ENCODE results near the gene CNTN4.
"Not testable (repeated sequence)": the region's sequence is repeated elsewhere in the genome, so short reads cannot be mapped to it uniquely, and the experiment has no call there.

The CNTN4 gene

DNA sequence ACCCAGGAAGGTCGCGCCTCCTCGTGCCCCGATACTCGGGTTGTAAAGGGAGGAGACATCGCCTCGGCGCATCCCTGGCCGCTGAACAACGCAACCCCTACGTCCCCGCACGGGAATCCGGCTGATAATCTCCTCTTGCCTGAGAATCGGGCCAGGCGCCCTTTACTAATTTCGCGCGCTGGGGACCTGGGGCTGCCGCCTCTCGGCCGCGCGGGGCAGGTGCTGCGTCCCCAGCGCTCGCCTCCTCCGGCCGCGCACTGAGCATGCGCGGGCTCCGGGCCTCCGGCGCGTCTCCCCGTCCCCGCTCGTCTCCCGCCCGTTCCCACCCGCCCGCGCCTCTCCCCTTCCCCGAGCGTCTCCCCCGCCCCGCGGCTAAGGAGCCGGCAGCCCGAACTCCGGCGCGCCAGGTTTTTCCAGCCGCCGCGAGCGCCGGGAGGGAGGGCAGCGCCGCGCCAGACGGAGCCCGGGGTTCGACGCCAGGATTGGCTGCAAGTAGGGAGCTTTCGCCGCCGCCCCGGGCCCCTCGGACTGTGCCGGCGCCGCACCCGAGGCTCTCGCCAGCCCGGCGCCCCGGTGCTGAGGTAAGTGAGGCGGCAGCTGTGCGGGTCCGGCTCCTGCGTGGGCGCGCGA, at the start of gene CNTN4:
Gene CNTN4 (plus strand): TSS at position 469 of the 630 bp plus-strand sequence.
- DNase-seq = peak; percentile 18 to 96 (median 73)
- intact Hi-C loops (cut with DNase I) = no loop called here

DNA sequence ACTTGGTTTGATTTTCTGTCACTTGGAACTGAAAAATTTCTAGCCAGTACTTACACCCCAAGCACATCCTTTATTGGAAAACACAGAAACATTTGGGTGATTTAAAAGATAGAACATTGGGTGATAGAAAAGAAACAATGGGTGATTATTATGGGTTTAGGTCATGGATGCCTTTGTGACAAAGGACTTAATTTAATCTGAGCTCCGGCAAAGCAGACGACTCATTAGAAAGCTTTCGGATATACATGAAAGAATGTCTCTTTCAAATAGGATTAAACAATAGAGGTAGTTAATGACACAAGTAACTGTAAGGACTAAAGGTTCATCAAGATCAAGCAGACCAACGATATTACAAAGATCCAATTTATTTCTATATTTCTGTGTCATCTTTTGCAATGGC, 37.3 kb upstream of the CNTN4 start:
- intact Hi-C loops (cut with DNase I) = no loop called here
- no peak for DNase-seq

DNA sequence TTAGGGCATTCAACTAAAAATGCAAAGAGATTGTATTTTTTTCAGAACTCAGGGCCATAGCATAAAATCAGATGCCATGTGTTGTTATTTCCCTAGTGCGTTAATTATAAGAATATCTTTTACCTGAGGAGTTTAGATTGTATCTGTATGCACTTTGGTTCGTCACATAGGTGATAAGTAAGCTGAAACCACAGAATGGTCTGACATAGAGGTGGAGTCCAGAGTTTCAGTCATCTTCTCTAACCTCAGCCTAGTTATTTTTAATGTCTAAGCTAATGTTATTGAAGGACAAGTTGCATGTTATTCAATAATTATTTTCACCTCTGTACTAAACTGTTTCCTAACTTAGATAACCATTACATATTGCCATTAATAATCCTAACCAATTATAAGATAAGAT, 27.1 kb upstream of the CNTN4 start:
- intact Hi-C loops (cut with DNase I) = no loop called here
- DNase-seq = no peak

DNA sequence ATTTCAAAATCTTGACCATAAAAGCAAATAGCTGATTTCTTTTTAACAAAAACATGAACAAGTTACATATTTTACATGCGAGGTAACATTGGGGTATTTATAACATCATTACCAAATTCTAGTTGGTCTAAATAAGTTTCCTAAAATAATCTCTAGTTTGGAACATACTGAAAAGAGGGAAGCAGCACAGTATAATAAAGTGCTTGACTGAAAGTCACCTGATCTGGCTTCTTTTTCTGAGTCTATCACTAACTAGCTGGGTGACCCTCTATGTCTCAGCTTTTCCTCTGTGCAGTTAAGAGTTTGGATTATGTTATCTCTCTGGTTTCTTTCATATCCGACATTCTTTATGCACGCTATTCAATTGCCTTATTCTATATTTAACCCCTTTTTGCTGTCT, 19.8 kb upstream of the CNTN4 start:
- intact Hi-C loops (cut with DNase I) = no loop called here
- DNase-seq = no peak

DNA sequence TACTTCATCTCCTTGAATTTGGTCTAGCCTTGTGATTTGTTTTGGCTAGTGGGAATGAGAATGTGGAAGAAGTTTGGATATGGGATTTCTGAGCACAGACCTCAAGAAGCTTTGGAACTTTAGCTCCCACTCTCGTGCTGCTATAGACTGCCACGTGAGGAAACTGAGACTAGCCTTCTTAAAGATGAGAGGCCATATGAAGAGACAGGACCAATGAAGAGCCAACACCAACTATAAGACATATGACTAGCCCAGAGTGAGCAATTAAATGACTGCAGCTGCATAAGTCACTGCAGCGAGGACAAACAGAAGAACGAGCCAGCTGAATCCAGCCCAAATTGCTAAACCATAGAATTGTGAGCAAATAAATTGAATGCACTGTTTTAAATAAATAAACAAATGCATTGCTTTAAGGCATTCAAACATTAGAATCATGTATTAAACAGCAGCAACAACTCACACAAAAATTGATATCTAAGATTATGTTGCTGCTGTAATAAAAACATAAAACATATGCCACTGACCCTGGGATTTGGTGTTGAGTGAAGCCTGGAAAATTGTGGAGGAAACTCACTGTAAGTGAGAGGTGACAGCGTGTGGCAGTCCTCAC, 15.7 kb upstream of the CNTN4 start:
- no peak for DNase-seq
- intact Hi-C loops (cut with DNase I) = no loop called here

DNA sequence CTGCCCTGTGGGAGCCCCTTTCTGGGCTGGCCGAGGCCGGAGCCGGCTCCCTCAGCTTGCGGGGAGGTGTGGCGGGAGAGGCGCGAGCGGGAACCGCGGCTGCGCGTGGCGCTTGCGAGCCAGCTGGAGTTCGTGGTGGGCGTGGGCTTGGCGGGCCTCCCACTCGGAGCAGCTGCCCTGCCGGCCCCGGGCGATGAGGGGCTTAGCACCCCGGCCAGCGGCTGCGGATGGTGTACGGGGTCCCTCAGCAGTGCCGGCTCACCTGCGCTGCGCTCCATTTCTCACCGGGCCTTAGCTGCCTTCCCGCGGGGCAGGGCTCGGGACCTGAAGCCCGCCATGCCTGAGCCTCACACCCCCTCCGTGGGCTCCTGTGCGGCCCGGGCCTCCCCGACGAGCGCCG, 15.1 kb upstream of the CNTN4 start:
- peak in 2 of 10 donors; percentile 52 to 82 for DNase-seq
- intact Hi-C loops (cut with DNase I) = not testable (repeated sequence)

DNA sequence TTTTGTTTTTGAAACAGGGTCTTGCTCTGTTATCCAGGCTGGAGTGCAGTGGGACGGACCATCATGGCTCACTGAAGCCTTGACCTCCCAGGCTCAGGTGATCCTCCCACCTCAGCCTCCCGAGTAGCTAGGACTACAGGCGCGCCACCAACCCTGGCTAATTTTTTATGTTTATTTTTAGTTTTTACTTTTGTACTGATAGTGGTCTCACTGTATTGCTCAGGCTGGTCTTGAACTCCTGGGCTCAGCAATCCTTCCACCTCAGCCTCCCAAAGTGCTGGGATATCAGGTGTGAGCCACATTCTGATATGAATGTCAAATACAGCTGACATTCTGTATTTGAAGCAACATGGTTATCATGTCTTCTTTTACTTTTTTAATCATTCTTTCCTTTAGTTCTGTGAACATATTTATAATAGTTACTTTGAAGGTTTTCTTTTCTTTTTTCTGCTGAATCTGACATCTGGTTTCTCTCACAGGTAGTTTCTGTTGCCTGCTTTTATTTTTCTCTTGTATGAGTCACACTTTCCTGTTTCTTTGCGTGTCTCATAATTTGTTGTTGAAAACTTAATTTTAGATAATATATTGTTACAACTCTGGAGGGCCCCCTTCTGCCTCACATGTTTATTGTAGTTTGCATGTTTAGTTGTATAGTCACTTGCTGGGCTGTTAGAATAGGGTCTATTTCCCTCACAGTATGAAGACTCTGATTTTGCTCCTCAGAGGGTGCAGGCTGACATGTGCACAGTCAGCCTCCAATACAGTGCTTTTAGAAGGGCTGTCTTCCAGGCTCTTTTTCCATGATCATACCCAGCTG, 8.4 kb upstream of the CNTN4 start:
- intact Hi-C loops (cut with DNase I) = no loop called here
- no peak for DNase-seq

DNA sequence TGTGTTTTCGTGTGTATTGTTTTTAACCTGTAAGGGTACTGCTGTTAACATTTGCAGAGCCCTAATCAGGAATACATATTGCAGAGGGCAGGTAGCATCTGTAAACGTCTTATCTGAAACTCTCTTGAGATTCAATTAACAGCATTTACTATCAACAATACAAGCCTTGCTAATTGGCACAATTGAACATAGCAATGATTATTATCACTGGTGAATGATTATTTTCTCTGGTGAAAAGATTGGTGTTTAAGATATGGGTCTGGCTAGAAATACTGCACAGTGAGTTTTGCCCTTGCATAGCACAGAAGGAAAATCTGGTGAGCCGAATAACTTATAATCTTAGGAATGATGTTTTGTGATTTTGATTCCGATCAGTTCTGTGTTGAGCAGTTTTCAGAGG, 5.9 kb upstream of the CNTN4 start:
- intact Hi-C loops (cut with DNase I) = no loop called here
- no peak for DNase-seq

DNA sequence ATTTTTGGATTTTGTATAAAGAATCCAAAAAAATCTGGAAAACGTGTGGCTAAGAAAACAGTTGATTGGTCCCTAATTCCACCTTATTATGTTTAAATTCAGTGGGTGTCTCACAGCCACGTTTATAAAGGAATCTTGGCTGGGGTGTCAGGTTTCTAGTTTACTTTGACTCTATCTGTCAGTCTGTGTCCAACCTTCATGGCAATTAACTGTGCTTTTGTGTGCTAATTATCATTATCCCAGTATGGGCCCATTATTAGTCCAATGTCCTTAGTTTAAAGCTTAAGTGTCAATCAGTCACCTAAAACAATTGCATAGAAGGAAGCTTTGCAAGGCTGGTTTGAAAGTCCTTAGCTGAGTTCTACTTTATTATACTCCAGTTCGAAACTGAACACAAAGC, 3.7 kb upstream of the CNTN4 start:
- no peak for DNase-seq

DNA sequence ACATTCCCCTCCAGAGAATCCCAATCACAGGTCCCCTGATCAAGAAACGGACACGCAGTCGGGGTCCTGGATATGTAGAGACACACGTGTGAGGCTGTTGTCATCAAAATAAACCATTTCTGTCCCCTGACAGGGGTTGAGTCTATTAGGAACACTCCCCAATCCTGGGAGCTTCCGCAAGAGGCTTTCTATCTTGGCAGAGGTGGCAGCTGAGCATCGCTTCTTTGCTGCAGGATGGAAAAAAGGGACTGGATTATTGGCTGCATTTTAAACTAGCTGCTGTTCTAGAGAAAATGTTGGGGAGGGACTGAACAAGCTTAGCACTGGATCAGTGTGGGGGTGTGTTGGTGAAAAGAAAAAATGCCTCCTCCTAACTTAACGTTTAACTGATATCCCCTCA, 2.5 kb upstream of the CNTN4 start:
- intact Hi-C loops (cut with DNase I) = no loop called here
- peak in 6 of 10 donors; percentile 22 to 84 (median 45) for DNase-seq

More for the DNA sequence above, 3.7 kb upstream of the CNTN4 start:
- intact Hi-C loops (cut with DNase I) = no loop called here

DNA sequence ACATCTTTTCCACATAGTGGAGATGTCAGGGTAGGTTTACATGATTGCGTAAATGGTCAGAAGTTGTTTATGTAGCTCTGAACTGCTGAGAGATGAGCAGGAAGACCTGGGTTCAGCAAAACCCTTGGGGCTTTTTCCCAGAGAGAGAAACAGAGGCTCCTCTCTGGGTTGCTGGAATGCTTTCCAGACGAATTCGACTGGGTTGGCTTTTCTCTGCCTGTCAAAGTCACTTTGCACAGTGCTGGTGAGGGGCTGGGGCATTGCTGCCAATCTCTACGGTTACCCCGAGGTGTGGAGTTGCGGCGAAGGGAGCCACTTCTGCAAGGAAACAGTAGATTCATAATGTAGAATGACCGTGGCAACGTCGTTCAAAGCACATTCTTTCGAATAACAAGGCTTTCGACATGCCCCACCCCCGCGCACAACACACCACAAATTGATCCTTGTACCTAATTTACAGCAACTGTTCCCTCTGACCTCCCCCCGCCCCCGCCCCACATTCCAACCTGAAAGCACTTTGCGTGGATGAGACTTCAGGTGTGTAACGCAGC, 950 bp upstream of the CNTN4 start:
- DNase-seq = peak in 7 of 10 donors; percentile 12 to 76 (median 32)
- intact Hi-C loops (cut with DNase I) = no loop called here

DNA sequence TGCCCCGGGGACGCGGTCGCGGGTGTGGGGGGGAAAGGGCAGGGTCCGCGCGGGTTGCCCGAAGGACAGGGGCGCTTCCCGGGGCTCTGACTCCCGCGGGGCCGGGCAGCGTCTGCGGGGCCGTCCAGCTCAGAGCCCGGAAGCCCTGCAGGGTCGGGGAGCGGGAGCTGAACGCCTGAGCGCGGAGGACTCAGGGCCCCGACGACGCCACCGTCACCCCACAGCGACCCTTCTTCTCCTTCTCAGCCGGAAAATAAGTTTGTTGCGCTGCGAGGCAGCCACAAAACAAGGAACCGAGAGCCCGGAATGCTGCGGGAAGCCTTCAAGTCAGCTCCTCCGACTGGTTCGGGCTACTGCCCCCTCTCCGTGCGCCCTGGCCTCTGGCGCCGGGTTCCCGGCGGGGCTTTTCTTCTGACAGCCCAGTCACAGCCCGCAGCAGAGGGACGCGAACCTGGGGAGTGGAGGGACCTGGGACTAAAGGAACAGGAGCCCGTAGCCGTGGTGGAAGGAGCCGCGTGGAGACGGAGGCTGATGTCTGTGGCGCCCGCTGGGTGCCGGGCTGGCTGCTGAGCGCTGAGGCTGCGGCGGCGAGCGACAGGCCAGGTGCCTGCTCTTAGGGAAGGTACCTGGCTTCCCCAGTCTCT, 484 bp downstream of the CNTN4 start:
- DNase-seq = peak in 9 of 10 donors; percentile 11 to 89 (median 35)

DNA sequence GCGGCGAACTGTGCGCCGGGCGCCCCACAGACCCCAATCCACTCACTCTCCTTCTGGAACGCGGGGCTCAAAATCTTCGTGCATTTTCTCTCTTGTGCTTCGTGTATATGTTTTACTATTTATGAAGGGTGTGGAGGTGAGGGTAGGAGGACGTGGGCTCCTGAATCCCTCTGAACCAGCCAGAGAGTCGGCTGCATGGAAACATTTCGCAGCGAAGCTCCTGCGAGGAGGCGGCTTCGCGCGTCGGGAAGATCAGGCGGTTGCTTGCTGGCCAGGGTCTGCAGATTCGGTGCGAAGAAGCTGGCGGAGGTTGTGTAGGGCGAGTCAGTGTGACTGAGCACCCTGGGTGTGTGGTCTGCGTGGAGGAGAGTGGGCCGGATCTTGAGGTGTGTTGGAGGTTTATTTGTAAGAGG, 1.1 kb downstream of the CNTN4 start:
- DNase-seq = peak in 7 of 10 donors; percentile 17 to 90 (median 34)
- intact Hi-C loops (cut with DNase I) = no loop called here

More for the DNA sequence above, 484 bp downstream of the CNTN4 start:
- intact Hi-C loops (cut with DNase I) = no loop called here

DNA sequence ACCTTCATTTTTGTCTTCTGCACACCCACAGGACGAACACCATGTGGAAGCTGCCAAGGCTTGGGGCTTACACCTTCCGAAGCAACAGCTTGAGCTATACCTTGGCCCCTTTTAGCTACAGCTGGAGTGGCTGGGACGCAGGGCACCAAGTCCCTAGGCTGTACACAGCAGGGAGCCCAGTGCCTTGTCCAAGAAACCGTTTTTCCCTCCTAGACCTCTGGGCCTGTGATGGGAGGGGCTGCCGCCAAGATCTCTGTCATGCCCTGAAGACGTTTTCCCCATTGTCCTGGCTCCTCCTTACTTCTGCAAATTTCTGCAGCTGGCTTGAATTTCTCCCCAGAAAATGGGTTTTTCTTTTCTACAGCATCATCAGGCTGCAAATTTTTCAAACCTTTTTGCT, 7.8 kb downstream of the CNTN4 start:
- intact Hi-C loops (cut with DNase I) = no loop called here
- DNase-seq = no peak

DNA sequence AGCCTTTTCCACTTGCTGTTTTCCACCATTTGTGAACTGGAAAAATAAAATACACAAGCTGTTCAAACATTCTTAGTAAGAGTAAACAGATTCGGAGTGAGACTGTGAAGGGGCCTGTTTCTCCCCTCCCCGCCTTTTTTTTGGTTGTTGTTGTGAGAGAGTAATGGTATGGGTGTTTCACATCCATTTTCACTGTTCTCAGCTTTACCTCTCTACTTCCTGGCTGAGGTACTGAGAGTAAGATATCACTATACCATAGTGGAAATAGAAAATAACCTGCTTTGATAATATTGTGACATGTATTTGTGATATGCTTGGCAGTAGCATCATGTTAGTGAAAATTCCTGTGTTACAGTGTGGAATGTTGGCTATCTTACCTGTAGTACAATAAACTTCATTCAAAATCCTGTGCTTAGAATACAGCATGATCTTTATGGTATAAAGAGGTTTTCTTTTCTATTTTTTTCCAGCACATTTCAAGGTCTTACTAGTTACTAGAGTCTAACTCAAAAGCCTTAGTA, 12.0 kb downstream of the CNTN4 start:
- intact Hi-C loops (cut with DNase I) = no loop called here
- no peak for DNase-seq

DNA sequence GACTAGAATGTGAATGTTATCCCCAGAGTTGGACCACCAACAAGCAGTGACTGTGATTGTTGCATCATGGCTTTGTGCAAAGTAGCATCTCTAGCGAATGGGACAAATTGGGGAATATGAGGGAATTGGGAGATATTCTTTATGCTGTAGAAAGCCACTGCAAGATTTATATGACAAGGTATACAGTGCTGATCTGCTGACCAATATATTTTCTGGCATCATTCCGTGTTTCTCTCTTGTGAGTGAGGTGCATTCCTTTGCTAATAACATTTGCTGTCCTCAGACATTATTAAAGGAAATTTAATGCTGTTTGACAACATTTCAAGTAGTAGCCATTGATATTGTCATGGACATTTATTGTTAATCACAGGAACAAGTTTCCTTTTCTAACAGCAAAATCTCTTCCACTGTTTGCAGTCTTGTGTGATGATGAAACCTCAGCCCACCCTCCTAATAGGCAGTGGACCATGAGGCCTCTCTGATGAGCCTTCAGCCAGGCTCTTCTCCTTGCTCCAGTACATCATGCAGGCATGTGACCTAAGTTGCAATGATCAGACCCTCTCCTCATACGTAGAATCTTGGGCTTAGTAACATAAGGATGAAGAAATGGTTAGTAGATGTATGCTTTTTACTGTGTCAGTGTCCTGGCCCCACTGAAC, 16.1 kb downstream of the CNTN4 start:
- DNase-seq = no peak
- intact Hi-C loops (cut with DNase I) = no loop called here

DNA sequence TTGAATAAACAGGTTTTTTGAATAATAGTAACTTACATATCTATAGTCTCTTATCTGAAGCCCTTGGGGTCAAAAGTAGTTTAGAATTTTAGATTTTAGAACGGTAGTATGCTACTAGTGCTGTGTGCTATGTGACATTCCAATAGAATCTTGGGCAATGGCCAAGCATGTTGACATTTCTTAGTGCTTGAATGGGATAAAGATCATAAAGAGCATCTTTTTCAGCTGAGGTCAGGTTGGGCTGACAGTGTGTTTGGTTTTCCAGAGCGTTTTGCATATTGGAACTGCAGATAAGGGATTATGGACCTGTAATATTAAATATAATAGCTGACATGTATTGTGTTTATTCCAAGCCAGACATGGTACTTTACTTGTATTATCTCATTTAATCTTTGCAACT, 32.1 kb downstream of the CNTN4 start:
- DNase-seq = no peak
- intact Hi-C loops (cut with DNase I) = no loop called here

DNA sequence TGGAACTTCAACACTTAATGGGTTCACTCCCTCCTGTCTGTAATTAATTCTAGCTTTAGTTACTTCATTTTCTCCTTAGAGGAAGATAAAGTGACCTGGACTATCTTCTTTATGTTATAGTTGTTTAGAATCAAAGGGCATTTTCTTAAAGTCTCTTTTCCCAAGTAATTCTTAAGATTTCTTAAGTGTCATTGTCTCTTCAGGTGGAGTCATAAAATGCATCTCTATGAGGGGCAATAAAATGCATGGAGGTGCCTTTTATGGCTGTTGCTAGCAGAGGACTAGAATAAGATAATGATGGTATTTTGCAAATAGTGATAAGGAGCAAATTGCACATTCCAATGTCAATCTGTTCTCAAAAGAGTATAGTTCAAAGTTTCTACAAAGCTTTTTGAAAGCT, 34.5 kb downstream of the CNTN4 start:
- intact Hi-C loops (cut with DNase I) = no loop called here

DNA sequence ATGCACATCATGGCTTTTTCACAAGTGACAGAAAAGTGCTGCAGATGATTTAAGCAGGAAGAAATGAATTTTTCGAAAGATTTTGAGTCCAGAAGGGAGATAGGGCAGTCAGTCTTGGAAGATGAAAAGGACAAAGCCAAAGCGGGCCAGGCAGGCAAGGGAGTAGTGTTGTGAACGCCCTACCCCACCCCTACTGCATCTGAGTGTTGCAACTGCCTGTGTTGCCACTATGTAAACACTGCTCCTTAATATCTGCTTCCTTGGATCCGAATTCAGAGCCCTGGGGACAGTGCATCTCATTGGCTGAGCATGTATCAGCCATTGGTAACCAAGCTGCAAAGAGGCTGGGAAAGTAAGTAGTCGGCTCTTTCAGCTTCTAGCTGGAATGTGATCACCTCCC, 39.0 kb downstream of the CNTN4 start:
- intact Hi-C loops (cut with DNase I) = no loop called here
- DNase-seq = no peak

More for the DNA sequence above, 34.5 kb downstream of the CNTN4 start:
- no peak for DNase-seq

DNA sequence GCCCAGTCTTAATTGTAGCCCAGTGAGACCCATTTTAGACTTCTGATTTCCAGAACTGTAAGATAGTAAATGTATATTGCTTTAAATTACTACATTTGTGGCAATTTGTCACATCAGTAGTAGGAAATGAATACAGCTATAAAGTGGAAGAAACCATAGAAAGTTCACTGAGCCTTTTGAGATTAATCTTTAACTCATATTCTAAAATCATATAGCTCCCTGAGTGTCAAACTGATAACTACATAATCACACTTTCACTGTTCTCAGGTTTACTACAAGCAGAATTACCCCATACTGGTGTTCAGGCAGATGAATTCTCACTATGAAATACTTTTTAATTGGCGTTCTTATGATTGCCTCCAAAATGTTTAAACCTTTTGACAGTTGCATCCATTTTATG, 42.8 kb downstream of the CNTN4 start:
- DNase-seq = no peak
- intact Hi-C loops (cut with DNase I) = no loop called here

Data from posterior cingulate gyrus (tissue), 11 donors.